NOMO-1 treated with DMSO at 0.1 percent for 48 hours (cell line): ENCODE results near the gene PRR20D.
"Not testable (repeated sequence)": the region's sequence is repeated elsewhere in the genome, so short reads cannot be mapped to it uniquely, and the experiment has no call there.

Experiments
- DNase-seq: peaks from one replicate; lab custom pipeline; 2025; ENCODE audit not compliant: unreplicated experiment; lab: John Stamatoyannopoulos, UW

The PRR20D gene

DNA sequence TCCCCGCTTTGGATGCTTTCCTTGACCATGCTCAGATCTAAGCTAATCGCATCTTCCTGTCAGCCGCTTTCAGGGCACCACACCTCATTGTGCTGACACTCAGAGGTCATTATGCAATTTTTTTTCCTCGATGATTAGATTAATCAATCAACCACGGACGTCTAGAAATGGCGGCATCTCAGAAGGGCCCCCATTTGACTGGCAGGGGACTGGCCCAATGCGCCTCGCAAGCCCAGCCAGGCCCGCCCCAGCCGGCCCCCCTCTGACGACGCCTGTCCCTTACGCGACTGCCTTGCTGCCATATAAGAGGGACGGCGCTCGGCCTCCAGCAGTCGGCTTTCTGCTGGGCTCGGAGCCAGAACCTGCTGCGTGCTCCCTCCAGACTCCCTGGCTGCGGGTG lies at the start of gene PRR20D:
Gene PRR20D, plus strand, starts transcription at position 301 of the 400 bp plus-strand sequence. CDS start 387 bp downstream, outside the sequence.
- DNase-seq: not testable (repeated sequence)

DNA sequence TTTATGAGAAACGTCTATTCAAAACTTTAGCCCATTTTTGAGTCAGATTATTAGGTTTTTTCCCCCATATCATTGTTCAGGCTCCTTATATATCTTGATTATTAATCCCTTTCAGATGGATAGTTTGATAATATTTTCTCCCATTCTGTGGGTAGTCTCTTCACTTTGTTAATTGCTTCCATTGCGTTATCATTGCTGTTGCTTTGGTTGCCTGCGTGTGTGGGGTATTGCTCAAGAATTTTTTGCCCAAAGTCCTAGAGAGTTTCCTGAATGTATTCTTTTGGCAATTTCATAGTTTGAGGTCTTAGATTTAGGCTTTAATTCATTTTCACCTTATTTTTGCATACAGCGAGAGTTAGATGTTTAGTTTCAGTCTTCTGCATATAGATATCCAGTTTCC lies 45.5 kb upstream of the PRR20D start:
- DNase-seq: no peak

DNA sequence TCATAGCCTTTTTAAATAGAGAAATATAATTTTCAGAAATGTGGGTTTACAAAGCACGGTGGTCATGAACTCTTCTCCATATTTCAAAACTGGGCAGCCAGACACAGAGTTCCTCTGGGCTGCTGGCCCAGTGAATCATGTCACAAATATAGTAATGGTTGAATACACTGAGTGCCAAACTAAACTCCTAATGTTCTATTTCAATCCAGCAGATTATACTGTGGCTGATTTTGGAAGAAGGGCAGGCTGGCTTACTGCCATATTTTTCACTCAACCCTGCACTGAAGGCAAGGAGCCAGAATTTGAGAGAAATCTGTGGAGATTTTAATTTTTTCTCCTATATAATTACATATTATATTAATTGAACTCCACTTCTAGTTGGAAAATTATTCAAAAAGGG lies 36.8 kb upstream of the PRR20D start:
- no peak for DNase-seq

DNA sequence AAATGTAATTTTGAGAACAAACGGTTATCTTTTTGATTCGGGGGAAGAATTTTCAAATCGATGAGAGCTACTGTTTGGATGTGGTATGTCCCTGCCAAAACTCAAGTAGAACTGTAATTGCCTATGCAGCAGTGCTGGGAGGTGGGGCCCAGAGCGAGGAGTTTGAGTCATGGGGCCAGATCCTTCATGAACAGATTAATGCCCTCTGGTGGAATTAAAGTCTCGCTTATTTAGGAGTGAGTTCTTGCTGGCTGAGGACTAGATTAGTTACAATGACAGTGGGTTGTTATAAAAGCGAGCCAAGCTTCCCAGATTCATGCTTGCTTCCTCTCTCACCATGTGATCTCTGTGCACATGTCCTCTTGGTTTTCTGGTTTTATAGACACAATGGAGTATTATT lies 31.5 kb upstream of the PRR20D start:
- DNase-seq: no peak

DNA sequence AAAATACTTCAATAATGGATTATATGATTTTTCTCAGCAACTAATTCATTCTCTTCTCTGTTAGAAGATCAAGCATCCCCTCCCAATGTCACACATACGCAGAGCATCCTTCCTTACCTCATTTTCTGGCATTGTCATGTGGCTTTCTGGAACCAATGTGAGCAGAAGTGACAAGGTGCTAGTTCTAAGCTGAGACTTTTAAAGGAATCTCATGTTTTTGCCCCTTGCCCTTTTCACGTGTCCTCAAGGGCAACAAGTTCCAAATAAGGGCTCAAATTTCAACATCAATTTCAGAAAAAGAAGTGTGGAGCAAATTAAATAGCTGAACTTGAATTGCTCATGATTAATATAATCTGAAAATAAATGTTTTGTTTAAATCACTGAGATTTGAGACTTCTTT lies 24.3 kb upstream of the PRR20D start:
- no peak for DNase-seq

DNA sequence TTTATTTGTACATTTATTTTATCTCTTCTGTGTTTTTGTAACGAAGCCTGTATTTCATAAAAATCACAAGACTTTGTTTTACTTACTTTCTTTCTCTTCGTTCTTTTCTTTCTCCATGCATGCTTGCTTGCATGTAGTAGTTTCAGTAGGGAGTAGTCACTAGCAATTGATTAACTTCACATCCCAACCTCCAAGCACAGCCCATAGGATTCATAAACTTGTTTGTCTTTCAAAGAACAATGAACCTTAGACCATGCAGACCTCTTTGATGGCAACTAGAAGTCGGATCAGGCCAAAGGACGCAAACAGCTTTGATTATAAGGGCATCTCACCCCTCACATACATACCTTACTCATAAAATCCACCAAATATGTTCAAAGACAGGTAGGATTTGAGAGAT lies 22.8 kb upstream of the PRR20D start:
- DNase-seq: no peak

DNA sequence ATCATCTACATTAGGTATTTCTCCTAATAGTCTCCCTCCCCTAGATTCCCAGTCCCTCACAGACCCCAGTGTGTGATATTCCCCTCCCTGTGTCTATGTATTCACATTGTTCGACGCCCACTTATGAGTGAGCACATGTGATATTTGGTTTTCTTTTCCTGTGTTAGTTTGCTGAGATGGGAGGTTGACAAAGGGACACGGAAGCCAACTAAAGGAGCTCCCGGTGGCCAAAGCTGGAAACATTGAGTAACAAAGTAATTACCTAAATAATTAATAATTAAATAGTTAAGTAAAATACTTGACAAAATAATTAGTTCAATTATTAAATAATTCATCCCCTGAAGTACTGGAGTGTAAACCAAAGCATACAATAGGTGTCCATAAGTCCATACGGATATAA lies 21.4 kb upstream of the PRR20D start:
- no peak for DNase-seq

DNA sequence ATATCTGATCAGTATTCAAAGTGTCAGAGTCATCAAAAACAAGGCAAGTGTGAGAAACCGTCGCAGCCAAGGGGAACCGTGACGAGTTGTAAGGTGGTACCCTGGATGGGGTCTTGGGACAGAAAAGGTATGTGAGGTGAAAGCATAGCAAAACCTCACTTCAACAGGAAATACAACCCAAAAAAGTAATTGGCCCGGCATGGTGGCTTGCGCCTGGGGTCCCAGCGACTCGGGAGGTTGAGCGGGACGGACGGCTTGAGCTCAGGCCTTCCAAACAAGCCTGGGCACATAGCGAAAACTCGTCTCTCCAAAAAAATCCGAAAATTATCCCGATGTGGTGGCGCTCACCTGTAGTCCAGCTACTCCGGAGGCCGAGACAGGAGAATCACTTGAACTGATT lies 20.7 kb upstream of the PRR20D start:
- not testable (repeated sequence) for DNase-seq

DNA sequence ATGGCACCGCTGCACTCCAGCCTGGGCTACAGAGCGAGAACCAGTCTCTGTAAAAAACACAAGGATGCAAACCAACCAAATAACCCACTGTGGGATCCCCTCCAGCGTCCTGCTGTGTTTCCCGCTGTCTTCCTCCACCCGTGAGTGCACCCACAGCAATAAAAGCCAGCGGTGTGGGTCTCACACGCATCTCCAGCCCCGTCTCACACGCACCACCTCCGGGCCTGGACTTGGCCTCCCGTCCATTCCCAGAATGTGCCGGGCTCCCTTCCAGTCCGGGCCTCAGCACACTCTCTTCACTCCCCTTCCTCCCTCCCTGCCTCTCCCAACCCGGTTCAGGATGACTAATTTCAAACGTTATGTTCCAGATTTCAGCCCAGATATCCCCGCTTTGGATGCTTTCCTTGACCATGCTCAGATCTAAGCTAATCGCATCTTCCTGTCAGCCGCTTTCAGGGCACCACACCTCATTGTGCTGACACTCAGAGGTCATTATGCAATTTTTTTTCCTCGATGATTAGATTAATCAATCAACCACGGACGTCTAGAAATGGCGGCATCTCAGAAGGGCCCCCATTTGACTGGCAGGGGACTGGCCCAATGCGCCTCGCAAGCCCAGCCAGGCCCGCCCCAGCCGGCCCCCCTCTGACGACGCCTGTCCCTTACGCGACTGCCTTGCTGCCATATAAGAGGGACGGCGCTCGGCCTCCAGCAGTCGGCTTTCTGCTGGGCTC lies 20.0 kb upstream of the PRR20D start, which contains the start of gene PRR20A:
Gene PRR20A, plus strand, starts transcription at position 684 of the 734 bp plus-strand sequence. CDS start 387 bp downstream, outside the sequence.
- DNase-seq: not testable (repeated sequence)

DNA sequence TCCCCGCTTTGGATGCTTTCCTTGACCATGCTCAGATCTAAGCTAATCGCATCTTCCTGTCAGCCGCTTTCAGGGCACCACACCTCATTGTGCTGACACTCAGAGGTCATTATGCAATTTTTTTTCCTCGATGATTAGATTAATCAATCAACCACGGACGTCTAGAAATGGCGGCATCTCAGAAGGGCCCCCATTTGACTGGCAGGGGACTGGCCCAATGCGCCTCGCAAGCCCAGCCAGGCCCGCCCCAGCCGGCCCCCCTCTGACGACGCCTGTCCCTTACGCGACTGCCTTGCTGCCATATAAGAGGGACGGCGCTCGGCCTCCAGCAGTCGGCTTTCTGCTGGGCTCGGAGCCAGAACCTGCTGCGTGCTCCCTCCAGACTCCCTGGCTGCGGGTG lies 13.2 kb upstream of the PRR20D start, which contains the start of gene PRR20B:
Gene PRR20B, plus strand, starts transcription at position 301 of the 400 bp plus-strand sequence. CDS start 387 bp downstream, outside the sequence.
- DNase-seq: not testable (repeated sequence)

DNA sequence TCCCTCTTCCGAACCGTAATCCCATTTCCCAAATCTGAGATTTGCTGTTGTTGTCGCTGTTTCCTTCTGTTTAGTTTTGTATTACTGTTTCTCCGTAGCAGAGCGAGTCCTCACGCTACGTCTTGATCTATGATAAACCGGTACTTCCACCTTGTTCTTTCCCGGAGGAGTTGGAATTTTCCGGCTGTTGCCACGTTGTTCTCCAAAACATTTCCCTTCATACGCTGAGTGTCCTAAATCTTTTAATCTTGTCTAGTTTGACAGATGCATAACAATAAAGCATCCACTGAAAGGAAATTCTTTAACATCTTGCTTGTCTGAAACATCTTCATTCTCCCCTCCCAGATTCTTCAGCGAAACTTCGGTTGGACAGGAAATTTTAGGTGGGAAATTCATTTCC lies 12.3 kb upstream of the PRR20D start:
- not testable (repeated sequence) for DNase-seq

DNA sequence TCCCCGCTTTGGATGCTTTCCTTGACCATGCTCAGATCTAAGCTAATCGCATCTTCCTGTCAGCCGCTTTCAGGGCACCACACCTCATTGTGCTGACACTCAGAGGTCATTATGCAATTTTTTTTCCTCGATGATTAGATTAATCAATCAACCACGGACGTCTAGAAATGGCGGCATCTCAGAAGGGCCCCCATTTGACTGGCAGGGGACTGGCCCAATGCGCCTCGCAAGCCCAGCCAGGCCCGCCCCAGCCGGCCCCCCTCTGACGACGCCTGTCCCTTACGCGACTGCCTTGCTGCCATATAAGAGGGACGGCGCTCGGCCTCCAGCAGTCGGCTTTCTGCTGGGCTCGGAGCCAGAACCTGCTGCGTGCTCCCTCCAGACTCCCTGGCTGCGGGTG lies 6.7 kb upstream of the PRR20D start, which contains the start of gene PRR20C:
Gene PRR20C, plus strand, starts transcription at position 301 of the 400 bp plus-strand sequence. CDS start 387 bp downstream, outside the sequence.
- DNase-seq: not testable (repeated sequence)

DNA sequence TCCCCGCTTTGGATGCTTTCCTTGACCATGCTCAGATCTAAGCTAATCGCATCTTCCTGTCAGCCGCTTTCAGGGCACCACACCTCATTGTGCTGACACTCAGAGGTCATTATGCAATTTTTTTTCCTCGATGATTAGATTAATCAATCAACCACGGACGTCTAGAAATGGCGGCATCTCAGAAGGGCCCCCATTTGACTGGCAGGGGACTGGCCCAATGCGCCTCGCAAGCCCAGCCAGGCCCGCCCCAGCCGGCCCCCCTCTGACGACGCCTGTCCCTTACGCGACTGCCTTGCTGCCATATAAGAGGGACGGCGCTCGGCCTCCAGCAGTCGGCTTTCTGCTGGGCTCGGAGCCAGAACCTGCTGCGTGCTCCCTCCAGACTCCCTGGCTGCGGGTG lies 6.5 kb downstream of the PRR20D start, which contains the start of gene PRR20E:
Gene PRR20E, plus strand, starts transcription at position 301 of the 400 bp plus-strand sequence. CDS start 387 bp downstream, outside the sequence.
- DNase-seq: not testable (repeated sequence)

DNA sequence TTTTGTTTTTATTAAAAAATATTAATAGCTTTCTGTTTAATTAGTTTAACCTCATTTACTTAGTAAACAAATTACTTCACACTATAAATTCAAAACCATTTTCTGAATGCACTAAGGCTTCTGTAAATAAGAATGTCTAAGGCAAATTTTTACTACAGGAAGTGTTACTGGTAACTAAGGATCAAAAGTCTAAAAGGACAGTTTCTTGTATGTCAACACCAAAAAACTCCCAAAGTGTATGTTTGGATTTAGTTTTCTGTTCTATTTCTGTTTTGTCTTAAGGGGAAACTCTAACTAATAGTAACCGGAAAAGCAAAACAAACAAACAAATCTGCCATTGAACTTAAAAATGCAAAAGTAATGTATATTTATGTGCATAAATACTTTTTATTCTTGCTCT lies 31.2 kb downstream of the PRR20D start:
- no peak for DNase-seq

DNA sequence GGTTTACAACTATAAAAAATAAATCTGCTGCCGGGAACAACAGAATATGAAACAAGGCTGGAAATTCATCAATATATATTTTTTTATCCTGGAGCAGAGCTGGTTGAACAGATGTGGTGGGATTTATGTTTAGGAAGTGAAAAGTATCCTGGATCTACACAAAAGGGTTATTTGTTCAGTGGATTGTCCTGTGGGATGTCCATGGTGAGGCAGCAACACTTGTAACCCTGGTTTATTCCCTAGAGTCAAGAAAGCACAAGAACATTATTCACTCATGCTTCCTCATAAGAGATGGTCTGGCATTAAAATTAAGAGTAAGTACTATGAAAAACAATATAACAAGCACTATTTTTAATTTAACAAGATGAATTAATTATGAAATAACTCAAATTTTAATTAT lies 52.6 kb downstream of the PRR20D start:
- no peak for DNase-seq
